GM18526 (cell line): Measurements from ENCODE around the gene PIGW.

Source experiments
- POLR2A ChIP-seq: IDR thresholded peaks from 3 replicates; pipeline ENCODE4 v1.6.1; 2011; ENCODE audit not compliant: insufficient read length; ENCODE audit errors: extremely low read depth

Gene PIGW

GRCh38 chr17:36504156-36504545 lies 30.6 kb upstream of the PIGW start:
- no peak for TF ChIP-seq POLR2A

DNA sequence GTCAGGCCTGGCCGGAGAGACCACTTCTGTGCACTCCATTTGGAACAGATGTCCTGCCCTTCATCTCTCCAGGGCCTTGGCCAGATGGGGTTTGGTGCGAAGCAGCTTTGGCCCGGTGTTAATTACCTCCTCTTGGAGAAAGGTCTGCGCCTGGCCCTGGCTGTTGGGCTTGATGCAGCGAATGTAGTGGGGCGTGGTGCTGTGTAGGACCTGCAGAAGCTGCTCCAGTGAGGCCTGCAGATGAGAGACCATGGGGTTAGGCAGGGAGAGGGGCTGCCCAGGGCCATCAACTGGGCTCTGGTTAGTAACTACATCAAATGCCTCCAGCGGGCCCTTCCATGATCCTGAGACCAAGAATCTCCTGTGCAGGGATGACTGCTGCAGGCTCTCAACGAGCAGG lies 29.6 kb upstream of the PIGW start:
- no peak for TF ChIP-seq POLR2A

DNA sequence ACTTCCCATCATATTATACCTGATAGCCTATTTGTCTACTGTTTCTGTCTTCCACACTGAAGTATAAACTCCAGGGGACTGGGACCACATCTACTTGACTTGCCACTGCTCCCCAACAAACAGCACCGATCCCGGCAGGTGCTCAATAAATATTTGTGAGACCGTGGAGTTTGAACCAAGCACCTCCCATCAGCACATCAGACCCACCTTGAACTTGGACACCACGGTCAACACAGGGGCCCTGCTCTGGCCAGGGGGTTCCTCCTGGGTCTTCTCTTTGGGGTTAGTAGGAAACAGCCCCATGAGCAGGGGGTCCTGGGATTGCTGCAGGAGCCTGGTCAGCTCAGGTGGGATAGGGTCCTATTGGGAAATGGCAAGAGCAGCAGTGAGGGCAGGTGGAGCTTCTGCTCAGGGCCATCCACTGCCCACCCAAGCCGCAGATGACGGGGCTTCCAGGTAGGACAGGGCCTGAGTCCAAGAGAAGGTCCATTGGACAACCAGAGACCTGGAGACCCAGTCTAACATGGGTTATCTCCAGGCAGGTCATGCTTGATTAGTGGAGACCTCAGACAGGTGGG lies 28.4 kb upstream of the PIGW start:
- no peak for TF ChIP-seq POLR2A

DNA sequence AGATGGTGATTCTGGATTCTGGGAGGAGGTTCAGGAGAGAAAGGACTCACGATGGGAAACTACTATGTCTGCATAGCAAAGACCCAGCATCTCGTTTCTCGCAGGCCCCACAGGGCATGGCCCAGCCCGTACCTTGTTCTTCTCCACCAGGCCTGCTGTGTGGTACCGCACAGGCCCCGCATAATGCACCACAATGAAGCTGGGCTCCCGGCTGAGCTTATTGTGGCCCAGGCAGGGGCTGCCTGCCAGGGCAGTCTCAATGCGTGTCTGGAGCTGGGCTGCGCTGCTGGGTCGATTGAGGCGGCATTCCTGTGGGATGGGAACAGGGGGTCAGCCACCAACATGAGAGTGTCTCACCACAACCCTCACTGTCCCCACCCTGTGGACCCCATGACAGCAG lies 28.0 kb upstream of the PIGW start:
- no peak for TF ChIP-seq POLR2A

GRCh38 chr17:36507266-36507665 lies 27.5 kb upstream of the PIGW start:
- TF ChIP-seq POLR2A, result no peak

- TF ChIP-seq POLR2A, result no peak
Measured at GRCh38 chr17:36509272-36509985, 25.4 kb upstream of the PIGW start.

- TF ChIP-seq POLR2A, result no peak
Measured at GRCh38 chr17:36510636-36511035, 24.2 kb upstream of the PIGW start.

- no peak for TF ChIP-seq POLR2A
Measured at GRCh38 chr17:36511216-36511615, 23.6 kb upstream of the PIGW start.

GRCh38 chr17:36512641-36513040 lies 22.1 kb upstream of the PIGW start:
- no peak for TF ChIP-seq POLR2A

DNA sequence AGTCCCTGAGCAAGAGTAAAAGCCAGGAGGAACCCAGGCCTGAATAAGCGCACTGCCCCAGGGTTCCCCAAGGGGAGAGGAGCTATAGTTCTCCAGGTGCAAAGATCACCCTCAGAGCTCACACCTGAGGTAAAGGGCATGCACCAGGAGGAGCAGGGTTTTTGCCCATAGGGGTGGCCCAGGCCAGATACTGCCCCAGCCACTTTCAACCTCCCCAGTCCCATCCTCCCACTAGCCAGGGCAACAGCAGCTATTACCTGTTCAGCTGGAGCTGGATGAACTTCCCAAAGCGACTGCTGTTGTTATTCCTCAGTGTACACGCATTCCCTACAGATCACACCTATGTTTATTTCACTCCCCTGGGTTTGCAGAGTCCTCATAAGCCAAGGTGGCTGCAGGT lies 19.9 kb upstream of the PIGW start:
- TF ChIP-seq POLR2A, result no peak

- TF ChIP-seq POLR2A, result no peak
Measured at GRCh38 chr17:36515837-36516236, 18.9 kb upstream of the PIGW start.

- no peak for TF ChIP-seq POLR2A
Measured at GRCh38 chr17:36523113-36523512, 11.7 kb upstream of the PIGW start.

DNA sequence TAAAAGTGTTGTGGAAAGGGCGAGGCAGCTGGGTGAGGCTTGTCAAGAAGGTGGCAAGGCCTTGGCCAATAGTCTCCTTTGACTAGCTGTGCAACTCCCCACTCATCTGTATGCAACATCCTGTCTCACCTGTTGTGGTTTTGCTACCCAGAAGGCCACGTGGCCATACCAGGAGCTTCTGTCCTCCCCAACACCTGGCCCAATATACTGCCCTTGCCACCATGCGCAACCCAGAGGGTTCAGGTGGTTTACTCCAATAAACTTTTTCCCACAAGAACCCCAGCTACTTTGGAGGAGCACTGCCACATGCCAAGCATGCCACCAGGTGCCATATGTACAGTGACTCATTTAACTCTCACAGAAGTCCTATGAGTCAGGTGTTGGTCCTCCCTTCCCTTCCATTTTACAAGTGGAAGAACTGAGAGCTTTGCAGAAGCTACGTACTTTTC lies 10.3 kb upstream of the PIGW start:
- no peak for TF ChIP-seq POLR2A

DNA sequence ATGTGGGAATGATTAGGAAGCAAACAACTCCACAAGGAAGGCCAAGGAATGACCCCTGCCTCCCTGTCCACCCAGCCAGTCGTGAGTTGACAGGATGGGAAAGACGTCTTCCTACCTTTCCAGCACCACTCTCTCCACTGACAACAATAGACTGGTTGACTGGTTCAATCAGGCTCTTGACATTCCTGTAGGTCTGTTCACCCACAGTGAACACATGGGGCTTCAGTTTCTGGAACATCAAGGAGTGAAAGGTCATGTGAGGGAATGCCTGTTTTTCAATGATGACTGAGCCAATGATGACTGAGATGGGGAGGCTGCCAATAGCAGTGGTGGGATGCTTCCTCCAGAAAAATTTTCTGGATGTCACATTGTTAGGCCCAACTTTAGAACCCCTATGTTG lies 9.7 kb upstream of the PIGW start:
- TF ChIP-seq POLR2A, result no peak

GRCh38 chr17:36525888-36526287 lies 8.9 kb upstream of the PIGW start:
- no peak for TF ChIP-seq POLR2A

GRCh38 chr17:36527621-36528250 lies 7.1 kb upstream of the PIGW start:
- TF ChIP-seq POLR2A, result no peak
